ENCODE data around the gene CGNL1. TPM values are rescaled to one million over a fixed set of nuclear protein-coding genes. Genes with fewer than 3 reads are reported as not detected.

The CGNL1 gene
- total RNA-seq, 1 experiment from 2014 or later, result 34.6 TPM

DNA sequence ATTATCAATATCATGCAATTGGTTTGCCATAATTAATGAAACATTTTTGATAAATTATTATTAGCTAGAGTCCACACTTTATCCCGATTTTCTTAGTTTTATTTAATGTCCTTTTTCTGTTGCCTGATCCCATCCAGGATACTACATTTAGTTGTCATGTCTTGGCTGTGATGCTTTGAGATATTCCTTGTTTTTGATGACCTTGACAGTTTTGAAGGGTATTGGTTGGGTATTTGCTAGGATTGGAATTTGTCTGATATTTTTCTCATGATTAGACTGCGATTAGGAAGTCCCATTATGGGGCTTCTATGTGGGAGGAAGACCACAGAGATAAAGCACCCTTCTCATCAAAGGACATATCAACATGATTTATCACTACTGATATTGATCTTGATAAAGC lies 43.0 kb downstream of the CGNL1 start:
- Histone ChIP-seq H3K27ac (ENCODE audit: insufficient read length, low read depth, low read length) (no peak overlapping the region), H2BK120ac (ENCODE audit: low read depth, low read length, poor library complexity, severe bottlenecking) (no peak overlapping the region), H3K4ac (ENCODE audit: low read depth, low read length) (no peak overlapping the region), H3K14ac (ENCODE audit: insufficient read depth, low read length) (no peak overlapping the region), H3K18ac (ENCODE audit: insufficient read length, low read depth, low read length) (no peak overlapping the region), H2AK5ac (ENCODE audit: insufficient read length, low read length) (no peak overlapping the region), H2BK5ac (ENCODE audit: insufficient read length, low read length) (no peak overlapping the region), H3K56ac (ENCODE audit: insufficient read length, low read depth, low read length) (no peak overlapping the region), H3T11ph (ENCODE audit: low read length) (no peak overlapping the region), H2BK20ac (ENCODE audit: low read depth, low read length, poor library complexity, severe bottlenecking) (no peak overlapping the region), H3K4me2 (ENCODE audit: insufficient read depth, insufficient read length, low read length) (no peak overlapping the region), H4K5ac (ENCODE audit: insufficient read length, low read depth, low read length) (no peak overlapping the region), H4K91ac (ENCODE audit: insufficient read length, low read depth, low read length) (no peak overlapping the region), H3K79me1 (ENCODE audit: insufficient read depth, low read depth, low read length, poor library complexity, severe bottlenecking) (no peaks in the 10 kb centered on the region), H4K8ac (replicated peaks; ENCODE audit: insufficient read length, low read depth, low read length) (no peak overlapping the region), H3K23me2 (ENCODE audit: insufficient read length, low read depth, low read length, poor library complexity, severe bottlenecking) (no peaks in the 10 kb centered on the region), H3K9me3 (ENCODE audit: control insufficient read depth, low read depth, low read length) (no peaks in the 10 kb centered on the region), H3K9ac (ENCODE audit: extremely low read depth, insufficient read length, low read length) (no peak overlapping the region), H3K79me2 (ENCODE audit: insufficient read depth, low read length) (no peaks in the 10 kb centered on the region), H4K20me1 (ENCODE audit: control insufficient read depth, insufficient read depth, insufficient read length) (no peaks in the 10 kb centered on the region), H3K23ac (ENCODE audit: insufficient read length, low read depth, low read length) (no peak overlapping the region), H3K27me3 (ENCODE audit: insufficient read depth, low read length) (no peaks in the 10 kb centered on the region), H2BK12ac (ENCODE audit: insufficient read length, low read depth, low read length) (no peak overlapping the region), H2BK15ac (ENCODE audit: low read depth, low read length) (no peak overlapping the region), H3K4me1 (ENCODE audit: insufficient read depth, low read length) (no peaks in the 10 kb centered on the region; the same call in 1 of the 2 replicates), H2AFZ (ENCODE audit: low read length) (no peak overlapping the region)
- Mint-ChIP-seq H3K27me3 (ENCODE audit: low read depth) (no peaks in the 10 kb centered on the region), H3K36me3 (ENCODE audit: insufficient read depth in 1 of 3, low read depth in 3 of 3) (peaks cover 0 to 15% (median 6%) of the 10 kb centered on the region in 3 experiments; a peak in 5 of 7 replicates), H3K9me3 (no peaks in the 10 kb centered on the region), H3K27ac (no peak overlapping the region), H3K4me1 (peaks cover 20 to 21% of the 10 kb centered on the region in 2 experiments), H3K4me3 (no peak overlapping the region)
- no CpG with 5 or more reads among the region's 2 CpGs for WGBS (ENCODE audit: extremely low coverage, insufficient read length, low lambda C conversion rate)
- DNase-seq, result no peak
- TF ChIP-seq CTCF (conservative IDR thresholded peaks at IDR 0.05), result no peak
